Stimulated activated CD4-positive, alpha-beta T cell treated with anti-CD3 and anti-CD28 coated beads, Interleukin-15, amount 100 ng/mL, for 24 hours (primary cell): ENCODE data around the gene SRRM5.
A peak's percentile ranks its signal among the peaks of the same experiment; 100 is the strongest.
"Not testable (repeated sequence)": the region's sequence is repeated elsewhere in the genome, so short reads cannot be mapped to it uniquely, and the experiment has no call there.

Source experiments
- DNase-seq: peaks from one replicate; pipeline ENCODE4 v3.0.0-alpha.2; 2020

The SRRM5 gene

DNA sequence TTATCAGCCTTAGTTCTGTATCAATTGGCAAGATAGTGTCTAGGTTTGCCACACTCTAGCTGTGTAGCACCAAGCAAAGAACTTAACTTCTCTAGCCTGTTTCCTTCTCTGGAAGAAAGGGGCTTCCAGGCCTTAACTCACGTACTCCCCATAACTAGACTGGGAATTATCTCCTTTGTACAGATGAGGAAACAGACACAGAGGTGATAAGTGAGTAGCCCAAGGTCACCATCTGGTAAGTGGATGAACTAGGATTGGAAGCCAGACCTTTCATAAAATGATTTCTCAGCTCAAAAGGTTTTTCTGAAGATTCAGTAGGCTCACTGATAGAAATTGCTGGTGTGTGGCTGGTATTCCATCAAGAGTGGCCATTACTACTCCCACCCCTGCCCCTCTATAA is 4.4 kb downstream of the SRRM5 start:
- no peak for DNase-seq

DNA sequence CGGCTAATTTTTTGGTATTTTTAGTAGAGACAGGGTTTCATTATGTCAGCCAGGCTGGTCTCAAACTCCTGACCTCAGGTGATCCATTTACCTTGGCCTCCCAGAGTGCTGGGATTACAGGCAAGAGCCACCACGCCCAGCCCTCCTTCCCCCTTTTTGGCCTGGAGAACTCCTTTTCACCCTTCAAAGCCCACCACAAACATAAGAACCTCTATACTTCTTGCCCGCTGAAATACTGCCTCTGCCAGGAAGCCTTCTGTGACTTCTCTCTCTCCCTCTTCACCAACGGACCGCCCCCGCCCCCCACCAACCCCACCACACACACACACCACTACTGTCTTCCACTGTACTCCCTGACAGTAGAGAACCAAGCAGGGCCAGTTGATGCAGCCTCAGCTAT is 5.1 kb downstream of the SRRM5 start:
- no peak for DNase-seq

DNA sequence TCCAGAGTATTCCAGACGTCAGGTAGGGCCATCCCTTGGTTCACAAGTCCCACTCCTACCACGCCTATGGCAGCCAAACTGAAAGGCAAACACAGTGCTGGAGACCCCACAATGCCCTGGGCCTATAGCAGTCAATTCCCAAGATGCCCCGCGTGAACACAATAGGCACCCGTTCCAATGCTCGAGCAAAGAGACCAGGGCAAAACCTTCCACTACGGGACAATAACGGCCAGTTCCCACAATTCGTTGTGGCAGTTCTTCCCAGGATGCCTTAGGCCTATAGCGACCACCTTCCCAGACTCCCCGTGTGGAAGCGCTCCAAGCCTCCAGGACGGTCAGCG is 7.0 kb downstream of the SRRM5 start:
- DNase-seq = peak; percentile 71

DNA sequence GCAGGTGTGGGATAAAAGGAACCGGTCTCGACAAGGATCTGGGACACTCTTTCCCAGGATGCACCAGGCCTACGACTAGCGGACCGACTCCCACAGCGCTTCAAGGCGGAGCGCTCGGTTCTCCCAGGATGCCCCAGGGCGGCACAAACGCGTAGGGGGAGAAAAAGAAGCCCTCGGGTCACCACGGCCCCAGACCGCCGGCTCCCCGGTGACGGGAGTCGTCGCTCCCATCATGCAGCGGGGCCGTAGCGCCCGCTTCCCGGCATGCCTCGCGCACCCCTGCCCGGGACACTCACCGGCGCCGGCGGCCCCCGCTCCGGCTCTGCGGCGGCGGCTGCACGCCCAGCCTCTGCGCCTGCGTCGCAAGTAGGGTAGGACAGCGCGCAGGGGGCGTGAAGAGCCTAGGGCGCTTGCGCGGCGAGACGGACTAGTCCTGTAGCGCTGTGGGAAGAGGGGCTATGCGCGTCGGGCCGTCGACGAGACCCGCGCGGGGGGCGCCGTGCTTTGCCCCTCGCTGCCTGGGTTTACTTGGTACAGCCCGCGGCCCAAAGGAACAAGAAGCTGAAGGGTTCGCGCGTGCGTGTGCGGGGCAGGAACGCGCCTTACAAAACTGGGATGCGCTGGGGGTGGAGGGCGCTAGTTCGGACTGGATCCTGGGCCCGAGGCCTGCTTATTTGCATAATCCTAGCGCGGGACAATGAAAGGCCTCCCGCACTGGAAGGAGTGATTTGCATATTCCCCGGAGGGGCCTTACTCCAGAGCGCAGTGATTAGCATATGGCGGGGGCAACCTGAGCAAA is 7.6 kb downstream of the SRRM5 start, which contains the start of gene ZNF428:
Gene ZNF428 (minus strand): TSS at position 368 of the 799 bp plus-strand sequence. CDS start 5,325 bp downstream, outside the sequence.
- peak; percentile 92 for DNase-seq

DNA sequence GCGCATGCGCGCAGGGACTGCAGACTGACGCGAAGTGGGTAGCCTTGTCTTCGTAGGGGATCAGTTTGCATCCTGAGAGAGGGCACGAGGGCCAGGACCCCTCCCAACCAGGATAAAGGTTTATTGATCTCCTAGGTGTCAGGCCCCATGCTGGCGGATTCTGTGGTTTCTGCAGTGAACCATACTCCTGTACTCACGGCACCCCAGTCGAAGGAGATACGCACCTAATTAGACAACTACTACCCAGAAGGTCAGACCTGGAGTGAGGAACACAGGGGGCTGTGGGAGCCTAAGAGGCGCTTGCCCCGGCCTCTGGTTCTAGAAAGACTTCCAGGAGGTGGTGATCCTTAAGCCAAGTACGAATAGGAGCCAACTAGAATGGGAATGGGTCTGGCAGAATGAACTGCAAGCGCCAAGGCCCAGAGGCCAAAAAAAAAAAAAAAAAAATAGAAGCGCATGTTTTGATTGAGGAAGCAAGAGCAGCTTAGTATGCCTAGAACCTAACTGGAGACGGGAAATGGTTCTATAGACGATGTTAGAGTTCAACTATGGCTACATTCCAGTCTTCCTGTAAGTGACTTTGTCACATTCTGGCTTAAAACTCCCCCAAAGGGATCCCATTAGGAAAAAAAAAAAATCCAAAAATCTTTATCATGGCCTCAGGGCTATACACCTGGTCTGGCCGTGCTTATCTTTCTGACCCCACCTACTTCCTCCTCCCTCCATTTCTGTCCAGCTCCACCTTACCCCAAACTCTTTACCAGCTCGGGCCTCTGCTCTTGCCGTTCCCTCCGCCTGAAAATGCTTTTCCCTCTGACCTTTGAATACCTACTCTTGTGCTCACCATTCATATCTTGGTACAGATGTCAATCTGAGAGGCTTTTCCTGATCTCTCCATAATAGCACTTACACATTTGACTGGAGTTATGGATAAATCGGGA is 8.4 kb downstream of the SRRM5 start:
- no peak for DNase-seq

DNA sequence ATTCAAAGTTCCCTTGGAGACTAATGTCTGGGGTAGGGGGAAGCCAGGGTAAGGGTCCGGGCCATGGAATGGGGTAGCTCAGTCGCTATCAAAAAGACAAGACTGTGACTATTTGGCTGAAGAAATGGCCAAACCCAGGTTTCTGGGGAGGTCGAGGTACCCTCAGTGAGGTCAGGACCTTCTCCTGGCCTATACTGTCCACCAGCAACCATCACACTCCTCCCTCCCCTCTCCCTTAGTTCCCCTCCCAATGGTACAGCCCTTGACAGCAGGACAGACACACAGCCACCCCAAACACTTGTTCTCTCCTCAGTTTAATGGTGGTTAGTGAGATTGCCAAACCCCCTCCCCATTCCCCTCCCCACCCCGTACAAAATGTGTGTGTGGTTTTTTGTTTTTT is 10.2 kb downstream of the SRRM5 start:
- no peak for DNase-seq

DNA sequence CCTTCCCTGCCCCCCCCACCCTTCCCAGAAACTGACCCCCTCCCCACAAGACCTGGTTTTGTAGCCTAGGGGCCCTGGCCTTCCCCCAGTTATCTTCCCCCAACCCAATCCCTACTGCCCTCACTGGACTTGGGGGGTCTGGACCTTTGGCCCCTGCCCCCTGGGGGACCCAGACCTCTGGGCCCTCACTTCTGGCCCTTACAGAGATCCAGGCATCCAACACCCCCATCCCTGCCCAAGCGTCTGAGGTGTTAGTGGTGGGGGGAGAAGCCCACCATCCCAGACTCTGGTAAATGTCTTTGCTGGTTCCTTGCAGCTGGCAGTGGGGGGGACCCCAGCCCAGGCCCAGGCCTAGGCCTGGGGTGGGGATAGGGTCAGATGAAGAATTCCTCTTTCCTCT is 11.1 kb downstream of the SRRM5 start:
- DNase-seq = no peak

DNA sequence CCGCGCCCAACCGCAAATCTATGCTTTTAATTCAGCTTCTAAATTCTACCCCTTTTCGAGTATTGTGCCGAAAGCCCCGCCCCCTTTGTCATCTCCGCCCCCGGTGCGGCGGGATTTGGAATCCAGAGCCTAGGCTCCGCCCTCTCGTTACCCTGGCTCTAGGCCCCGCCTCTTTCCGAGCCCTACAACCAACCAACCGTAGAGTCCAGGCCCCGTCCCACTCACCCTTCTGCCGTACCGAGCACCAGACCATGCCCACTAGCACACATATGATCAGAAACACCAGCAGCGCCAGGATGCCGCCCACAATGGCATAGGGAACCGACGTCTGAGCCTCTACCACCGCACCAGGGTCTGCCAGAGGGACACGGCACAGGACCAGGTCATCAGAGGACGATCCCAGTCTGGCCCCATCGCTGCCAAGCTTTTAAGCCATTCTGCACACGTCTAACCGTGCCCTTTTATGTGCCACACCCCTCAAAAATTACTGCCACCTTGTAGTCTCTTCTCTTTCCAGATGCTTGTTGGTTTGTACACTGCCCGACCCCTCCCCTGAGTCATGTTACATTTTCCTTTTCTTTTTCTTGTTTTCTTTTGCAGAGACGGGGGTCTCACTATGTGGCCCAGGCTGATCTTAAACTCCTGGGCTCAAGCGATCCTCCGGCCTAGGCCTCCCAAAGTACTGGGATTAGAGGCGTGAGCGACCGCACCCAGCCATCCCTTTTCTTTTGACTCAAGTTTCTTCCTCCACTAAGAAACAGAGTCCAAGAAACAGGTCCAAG is 12.2 kb downstream of the SRRM5 start:
- DNase-seq = peak; percentile 41

DNA sequence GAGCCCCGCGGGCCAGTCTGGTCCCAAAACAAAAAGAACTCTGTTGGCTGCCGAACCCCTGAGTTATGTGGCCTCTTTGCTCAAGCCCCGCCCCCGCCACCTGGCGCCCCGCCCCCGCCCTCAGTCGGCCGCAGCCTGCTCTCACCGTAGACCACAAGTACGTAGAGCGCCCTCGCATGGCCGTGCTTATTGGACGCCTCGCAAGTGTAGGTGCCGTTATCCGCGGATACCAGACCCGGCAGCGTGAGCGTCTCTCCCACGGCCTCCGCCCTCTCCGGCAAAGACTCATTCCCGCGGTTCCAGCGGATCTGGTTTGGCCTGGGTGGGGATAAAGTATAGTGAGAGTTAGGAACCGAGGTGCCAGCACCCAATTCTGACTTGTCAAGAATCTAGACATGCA is 13.0 kb downstream of the SRRM5 start:
- DNase-seq = peak; percentile 92

DNA sequence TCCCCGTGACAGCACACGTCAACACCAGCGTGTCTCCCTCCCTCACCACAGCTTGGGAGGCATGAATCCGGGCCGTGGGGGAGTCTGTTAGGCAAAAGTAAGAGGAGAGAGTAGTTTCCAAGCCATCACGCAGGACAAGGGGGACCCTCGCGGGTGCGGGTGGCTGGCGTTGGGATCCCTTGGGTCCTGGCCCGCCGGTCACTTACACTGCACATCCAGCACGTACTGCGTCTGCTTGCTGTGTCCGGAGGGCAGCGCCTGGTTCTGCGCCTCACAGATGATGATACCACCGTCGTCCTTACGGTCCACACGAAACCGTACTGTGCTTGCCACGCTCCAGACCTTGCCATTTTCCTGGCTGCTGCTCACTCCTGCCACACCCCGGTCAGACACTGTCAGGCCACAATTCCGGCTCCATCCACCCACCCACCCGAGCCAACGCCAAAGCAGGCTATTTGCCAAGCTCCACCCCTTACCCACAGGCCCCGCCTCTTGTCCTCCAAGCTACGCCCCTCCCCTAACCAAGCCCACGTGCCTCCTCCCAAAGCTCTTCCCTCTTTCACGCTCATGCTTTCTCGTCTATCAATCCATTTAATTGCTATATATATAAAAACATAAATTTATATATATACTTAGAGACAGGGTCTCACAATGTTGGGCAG is 14.2 kb downstream of the SRRM5 start:
- DNase-seq = peak; percentile 30

DNA sequence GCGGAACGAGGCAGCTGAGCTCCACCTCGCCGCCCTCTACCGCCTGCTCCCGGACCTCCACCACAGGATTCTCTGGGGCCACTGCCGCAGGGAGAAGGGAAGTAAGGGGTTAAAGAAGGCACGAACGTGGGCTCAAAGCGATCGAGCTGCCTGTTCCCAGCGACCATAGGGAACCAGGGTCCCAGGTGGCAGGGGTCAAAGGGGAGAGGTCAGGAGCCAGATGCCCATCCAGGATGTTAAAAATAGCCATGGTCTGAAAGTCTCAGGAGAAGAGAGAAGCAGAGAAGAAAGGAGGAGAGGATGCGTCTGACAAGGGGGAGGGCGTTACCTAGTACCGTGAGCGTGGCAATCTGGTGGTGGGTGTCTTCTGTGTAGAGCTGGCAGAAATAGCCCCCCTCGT is 14.9 kb downstream of the SRRM5 start:
- DNase-seq = no peak

DNA sequence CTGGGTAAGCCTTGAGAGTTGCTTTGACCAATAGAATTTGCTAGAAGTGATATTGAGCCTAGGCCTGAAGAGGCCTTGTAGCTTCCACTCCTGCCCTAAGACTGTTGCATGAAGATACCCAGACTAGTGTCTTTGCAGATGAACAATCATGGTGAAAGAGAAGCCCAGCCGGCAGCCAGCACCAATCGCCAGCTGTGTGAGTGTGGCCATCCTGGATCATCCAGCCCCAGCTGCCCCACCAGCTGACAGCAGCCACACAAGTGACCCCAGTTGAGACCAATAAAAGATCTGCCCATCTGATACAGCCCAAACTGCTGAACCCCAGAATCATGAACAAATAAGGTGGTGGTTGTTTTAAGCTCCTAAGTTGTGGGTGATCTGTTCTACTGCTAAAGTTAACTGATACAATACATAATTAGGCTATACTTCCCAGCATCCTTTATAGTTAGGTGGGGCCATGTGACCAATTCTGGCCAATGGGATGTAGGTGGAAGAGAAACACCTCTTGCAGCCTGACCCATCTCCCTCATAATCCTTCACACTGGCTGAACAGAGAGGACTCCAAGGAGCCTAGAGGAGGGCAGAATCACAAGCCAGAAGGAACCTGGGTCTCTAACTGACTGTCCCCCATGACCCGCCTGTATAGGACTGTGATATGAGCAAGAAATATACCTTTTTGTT is 16.9 kb downstream of the SRRM5 start:
- no peak for DNase-seq

DNA sequence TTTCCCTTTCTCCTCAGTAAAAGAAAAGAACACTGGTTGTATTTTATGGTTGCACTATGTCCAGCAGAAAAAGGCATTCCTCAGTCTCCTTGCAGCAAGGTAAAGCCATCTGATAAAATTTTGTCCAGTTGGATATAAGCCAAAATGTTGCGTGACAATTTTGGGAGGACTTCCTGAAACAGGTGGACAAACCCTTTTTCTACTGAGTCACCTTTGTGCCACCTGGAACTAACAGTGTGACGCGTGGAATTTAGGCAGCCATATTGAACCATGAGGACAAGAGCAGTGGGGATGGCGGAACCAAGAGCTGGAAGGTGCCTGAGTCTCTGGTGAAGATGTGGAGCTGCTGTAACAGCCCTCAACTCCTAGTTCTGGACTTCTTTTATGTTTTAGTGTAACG is 19.6 kb downstream of the SRRM5 start:
- no peak for DNase-seq

DNA sequence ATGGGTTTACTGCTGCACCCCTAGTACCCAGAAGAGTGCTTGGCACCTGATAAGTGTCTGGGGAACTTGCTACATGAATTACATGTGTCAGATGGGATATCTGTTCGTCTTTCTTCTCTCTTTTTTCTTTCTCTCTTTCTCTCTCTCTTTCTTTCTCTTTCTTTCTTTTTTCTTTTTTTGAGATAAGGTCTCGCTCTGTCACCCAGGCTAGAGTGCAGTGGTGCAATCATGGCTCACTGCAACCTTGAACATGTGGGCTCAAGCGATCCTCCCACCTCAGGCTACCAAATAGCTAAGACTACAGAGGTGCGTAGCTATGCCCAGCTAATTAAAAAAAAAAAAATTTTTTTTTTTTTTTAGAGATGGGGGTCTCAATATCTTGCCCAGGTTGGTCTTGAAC is 21.6 kb downstream of the SRRM5 start:
- no peak for DNase-seq

DNA sequence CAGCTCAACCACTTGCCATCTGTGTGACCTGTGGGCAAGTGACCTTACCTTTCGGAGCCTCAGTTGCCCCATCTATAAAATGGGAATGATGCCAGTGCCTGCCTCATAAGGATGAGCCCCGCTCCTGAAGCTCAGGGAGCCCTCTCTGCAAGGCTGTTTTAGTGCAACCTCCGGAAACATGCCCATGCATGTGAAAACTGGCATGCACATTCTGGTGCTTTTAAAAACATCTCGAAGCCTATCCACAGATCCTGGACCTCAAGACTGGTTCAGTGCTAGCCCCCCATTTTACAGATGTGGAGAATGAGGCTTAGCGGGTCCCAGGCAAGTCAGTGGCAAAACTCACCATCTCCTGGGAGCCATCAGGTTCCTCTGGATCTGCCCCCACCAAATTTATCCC is 22.2 kb downstream of the SRRM5 start:
- DNase-seq = no peak

DNA sequence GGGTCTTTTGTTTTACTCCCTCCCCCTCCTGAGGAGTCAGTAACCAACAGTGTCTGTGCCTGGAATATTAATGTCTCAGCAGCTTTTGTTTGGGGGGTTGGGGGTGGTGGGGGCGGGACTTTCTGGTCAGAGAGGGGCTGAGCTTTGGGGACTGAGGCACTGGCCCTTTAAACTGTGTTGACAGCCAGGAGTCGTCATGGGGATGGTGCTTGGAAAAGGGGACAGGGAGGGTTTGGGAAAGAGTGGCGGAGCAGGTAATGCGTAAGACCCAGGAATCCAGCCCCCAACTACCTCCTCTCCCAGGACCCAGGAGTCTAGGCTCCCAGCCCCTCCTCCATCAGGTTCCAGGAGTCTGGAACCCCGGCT is 22.6 kb downstream of the SRRM5 start:
- DNase-seq = no peak

DNA sequence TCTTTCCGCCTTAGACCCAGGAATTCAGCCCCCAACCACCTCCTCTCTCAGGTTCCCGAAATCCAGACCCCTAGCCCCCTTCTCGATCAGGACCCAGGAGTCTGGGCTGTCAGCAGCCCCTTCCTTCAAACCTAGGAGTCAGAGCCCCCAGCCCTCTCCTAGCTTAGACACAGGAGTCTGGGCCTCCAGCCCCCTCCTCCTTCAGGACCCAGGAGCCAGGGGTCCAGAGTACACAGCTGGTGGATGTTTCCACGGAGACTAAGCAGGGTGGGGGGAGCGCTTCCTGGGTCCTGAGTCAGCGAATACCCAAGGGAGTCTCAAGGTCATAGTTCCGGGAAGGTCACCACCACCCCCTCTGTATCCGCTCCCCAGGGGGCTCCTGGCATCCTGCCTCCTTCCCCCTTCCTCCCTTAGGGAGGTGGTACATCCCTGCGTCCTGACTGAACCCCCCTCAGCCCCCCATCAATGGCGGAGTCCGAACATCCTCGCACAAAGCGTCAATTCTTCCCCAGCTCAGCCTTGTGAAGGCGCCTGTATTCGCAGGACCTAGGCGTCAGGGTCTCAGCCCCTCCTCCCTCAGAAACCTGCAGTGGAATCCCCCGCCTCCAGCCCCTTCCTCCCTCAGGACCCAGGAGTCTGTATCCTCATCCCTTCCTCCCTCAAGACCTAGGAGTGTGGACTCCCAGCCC is 23.1 kb downstream of the SRRM5 start:
- no peak for DNase-seq

DNA sequence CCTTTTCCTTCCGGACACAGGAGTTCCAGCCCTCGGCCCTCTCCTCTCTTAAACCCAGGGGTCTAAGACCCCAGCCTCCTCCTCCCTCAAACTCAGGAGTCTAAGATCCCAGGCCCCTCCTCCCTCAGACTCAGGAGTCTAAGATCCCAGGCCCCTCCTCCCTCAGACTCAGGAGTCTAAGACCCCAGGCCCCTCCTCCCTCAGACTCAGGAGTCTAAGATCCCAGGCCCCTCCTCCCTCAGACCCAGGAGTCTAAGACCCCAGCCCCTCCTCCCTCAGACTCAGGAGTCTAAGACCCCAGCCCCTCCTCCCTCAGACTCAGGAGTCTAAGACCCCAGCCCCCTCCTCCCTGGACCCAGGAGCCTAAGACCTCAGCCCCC is 23.7 kb downstream of the SRRM5 start:
- not testable (repeated sequence) for DNase-seq

DNA sequence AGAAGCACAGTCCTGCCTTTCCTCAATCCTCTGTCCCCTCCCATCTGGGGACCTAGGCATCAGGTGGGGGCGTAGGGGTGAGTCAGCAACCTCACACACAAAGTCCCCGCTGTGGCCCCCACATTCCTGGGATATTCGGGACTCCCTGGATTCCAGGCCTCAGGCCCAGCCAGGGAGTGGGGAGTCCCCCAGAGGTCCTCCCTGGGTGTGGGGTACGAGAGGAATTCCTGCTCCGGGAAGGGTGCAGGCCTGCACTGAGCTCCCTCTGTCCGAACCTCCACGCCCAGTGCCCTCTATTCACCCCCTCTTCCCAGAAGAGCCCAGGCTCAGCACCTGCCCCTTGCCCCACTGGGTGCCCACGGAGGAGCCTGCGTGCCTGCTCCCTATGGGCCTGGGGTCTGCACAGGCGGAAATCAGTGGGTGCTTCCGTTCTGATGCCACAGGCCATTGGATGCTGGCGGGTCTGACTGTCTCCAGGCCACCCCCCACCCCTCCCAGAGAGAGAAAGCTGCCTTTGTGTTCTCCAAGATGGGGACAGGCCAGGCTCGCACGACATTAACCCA is 24.3 kb downstream of the SRRM5 start:
- no peak for DNase-seq

DNA sequence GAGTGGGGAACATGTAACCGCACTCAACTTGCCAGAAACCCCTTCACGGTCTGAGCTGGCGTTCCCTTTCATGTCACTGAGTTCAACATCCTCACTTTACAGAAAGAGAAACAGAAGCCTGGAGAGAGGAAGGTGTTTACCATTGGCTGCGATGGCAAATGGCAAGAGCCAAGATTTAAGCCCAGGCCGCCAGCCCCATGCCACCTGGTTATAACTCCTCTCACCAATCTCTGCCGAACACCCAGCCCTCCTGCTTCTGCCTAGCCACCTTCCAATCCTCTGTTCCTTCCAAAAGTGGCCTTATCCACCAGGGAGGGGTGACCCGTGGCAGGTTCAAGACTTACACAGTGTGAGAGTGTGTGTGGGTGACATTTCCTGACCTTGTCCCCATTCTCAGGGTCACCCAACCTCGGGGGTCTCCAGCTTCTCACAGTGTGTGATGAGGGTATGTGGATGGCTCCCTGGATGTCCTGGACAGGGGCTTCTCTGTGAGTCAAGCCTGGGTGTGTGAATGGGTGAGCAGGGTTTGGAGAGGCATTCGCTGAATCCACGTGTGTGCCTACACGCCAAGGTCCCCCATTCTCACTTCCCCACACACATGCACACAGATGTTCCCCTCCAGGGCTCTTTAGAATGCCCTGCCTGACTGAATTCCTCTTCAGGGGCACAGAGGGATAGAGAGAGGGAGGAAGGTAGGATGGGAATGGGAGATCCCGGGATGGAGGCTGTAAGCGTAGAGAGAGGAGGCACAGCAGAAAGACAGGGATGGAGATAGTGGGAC is 26.5 kb downstream of the SRRM5 start:
- DNase-seq = no peak
